Liver (tissue), 3 donors: Measurements from ENCODE around the gene TRIOBP.

ENCODE experiments used
- JUND ChIP-seq, 2 donors: IDR thresholded peaks; 2 replicates each; pipeline ENCODE4 v1.6.1; 2016; ENCODE audit warnings: antibody characterized with exemption in 2 of 2
- REST ChIP-seq: IDR thresholded peaks from 2 replicates; pipeline ENCODE4 v1.6.1; 2016; ENCODE audit warnings: antibody characterized with exemption, mild to moderate bottlenecking
- YY1 ChIP-seq: IDR thresholded peaks from 2 replicates; pipeline ENCODE4 v1.6.1; 2016; ENCODE audit warnings: antibody characterized with exemption, mild to moderate bottlenecking
- TF ChIP-seq, protein P1 (sequence below): fragments of 150-350 bp; IDR thresholded peaks from 2 replicates; pipeline ENCODE4 v1.5.1; 2017; ENCODE audit warnings: improper control_type of control experiment, low read depth, low read length; ENCODE audit not compliant: missing input control
- donor health status: healthy.
- donor health status: healthy.

DNA sequence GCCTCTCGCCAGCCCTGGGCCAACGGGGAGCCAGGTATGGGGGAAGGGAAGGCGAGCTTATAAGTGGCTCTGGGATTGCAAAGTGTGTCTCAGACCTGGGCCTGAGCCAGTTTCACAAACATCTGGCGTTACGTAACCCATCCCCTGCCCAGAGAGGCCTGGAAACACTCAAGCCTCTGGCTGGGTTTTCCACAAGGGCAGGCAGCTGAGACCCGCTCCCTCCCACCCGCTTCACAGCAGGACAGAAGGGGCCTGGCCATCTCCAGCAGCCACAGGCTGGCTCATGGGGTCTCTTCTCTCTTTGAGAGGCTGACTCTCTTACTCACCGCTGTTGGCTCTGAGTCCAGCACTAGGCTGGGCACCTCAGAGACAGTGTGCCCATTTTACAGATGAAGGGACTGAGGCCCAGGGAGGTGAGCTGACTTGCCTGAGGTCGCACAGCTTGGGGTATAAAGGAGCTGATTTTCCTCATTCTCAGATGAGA, 44.5 kb downstream of the TRIOBP start:
- TF ChIP-seq JUND (IDR thresholded peaks at IDR 0.05), result peak in 1 of 2 donors; percentile 8
- no peak for TF ChIP-seq REST
- TF ChIP-seq, protein P1, sequence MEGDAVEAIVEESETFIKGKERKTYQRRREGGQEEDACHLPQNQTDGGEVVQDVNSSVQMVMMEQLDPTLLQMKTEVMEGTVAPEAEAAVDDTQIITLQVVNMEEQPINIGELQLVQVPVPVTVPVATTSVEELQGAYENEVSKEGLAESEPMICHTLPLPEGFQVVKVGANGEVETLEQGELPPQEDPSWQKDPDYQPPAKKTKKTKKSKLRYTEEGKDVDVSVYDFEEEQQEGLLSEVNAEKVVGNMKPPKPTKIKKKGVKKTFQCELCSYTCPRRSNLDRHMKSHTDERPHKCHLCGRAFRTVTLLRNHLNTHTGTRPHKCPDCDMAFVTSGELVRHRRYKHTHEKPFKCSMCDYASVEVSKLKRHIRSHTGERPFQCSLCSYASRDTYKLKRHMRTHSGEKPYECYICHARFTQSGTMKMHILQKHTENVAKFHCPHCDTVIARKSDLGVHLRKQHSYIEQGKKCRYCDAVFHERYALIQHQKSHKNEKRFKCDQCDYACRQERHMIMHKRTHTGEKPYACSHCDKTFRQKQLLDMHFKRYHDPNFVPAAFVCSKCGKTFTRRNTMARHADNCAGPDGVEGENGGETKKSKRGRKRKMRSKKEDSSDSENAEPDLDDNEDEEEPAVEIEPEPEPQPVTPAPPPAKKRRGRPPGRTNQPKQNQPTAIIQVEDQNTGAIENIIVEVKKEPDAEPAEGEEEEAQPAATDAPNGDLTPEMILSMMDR, result no peak
- TF ChIP-seq YY1, result no peak
